Central memory CD8-positive, alpha-beta T cell (primary cell): Measurements from ENCODE around the gene TFEC.

Experiments used
- ATAC-seq: fragments of 150-1000 bp; cut with Tn5 transposase; replicated peaks from 2 replicates; pipeline ENCODE4 v1.10.0; 2022; ENCODE audit warnings: mild to moderate bottlenecking, moderate FRiP score, moderate number of reproducible peaks; ENCODE audit not compliant: poor library complexity, severe bottlenecking; ENCODE audit errors: extremely low read depth
- DNase-seq, 2 donors: peaks; one replicate each; pipeline ENCODE4 v3.0.0; 2021; ENCODE audit warnings: low spot score in 2 of 2
- H3K27ac Mint-ChIP-seq: one replicate; pipeline ENCODE4 v1.8.0; 2022; ENCODE audit warnings: low read depth, mild to moderate bottlenecking, moderate library complexity, mixed read lengths
- H3K27me3 Mint-ChIP-seq: one replicate; pipeline ENCODE4 v1.8.0; 2022; ENCODE audit warnings: mixed read lengths
- H3K36me3 Mint-ChIP-seq: one replicate; pipeline ENCODE4 v1.8.0; 2022; ENCODE audit warnings: mild to moderate bottlenecking, moderate library complexity, mixed read lengths; ENCODE audit not compliant: insufficient read depth
- H3K4me1 Mint-ChIP-seq: one replicate; pipeline ENCODE4 v1.8.0; 2022; ENCODE audit warnings: mixed read lengths
- H3K4me3 Mint-ChIP-seq: one replicate; pipeline ENCODE4 v1.8.0; 2022; ENCODE audit warnings: mild to moderate bottlenecking, moderate library complexity, mixed read lengths
- H3K9me3 Mint-ChIP-seq: one replicate; pipeline ENCODE4 v1.8.0; 2022; ENCODE audit warnings: mixed read lengths

The TFEC gene

GRCh38 chr7:115976651-115977050, 53.9 kb downstream of the TFEC start:
- Mint-ChIP-seq H3K27ac (no peak overlapping the region), H3K9me3 (no peaks in the 10 kb centered on the region), H3K4me3 (no peak overlapping the region), H3K27me3 (no peaks in the 10 kb centered on the region), H3K36me3 (no peaks in the 10 kb centered on the region), H3K4me1 (no peaks in the 10 kb centered on the region)
- DNase-seq, result no peak
- no peak for ATAC-seq

DNA sequence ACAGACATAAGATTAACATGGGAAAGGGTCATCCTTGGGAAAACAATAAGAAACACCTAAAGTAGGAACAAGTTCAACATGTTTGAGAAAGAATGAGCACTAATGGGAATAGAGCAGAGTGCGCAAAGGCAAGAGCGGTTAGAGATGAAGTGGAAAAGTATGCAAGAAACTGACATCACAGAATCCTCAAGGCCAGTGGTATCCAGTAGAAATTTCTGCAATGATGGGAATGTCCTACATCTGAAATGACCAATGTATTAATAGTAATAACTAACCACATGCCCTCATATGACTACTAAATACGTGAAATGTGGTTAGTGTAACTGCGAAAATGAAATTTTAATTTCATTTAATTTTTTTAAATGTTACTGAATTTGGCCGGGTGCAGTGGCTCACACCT, 54.8 kb downstream of the TFEC start:
- no peaks in the 10 kb centered on the region for H3K9me3 Mint-ChIP-seq
- no peaks in the 10 kb centered on the region for H3K36me3 Mint-ChIP-seq
- H3K4me3 Mint-ChIP-seq, result no peak overlapping the region
- ATAC-seq, result no peak
- no peak overlapping the region for H3K27ac Mint-ChIP-seq
- no peak for DNase-seq
- H3K27me3 Mint-ChIP-seq, result no peaks in the 10 kb centered on the region
- H3K4me1 Mint-ChIP-seq, result no peaks in the 10 kb centered on the region

GRCh38 chr7:115973406-115973805, 57.2 kb downstream of the TFEC start:
- H3K27me3 Mint-ChIP-seq, result no peaks in the 10 kb centered on the region
- no peaks in the 10 kb centered on the region for H3K36me3 Mint-ChIP-seq

DNA sequence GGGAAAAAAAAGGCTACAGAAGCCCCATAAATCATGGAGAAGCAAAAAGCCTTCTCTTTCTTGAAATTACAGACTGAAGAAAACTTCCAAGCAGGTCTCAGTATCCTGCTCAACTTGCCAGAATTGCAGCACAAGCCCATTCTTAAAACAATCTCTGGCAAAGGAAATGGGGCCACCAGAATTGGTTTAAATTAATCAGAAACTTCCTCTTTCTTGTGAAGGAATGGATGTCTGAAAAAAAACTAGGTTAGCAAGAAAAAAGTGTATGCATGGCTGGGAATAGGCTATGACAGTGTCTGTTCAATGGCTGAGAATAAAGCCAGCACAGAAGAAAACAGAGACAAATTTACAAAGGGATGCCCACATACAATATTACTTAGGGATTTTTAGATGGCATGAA, 59.1 kb downstream of the TFEC start:
- Mint-ChIP-seq H3K36me3 (no peaks in the 10 kb centered on the region), H3K4me1 (no peaks in the 10 kb centered on the region), H3K9me3 (no peaks in the 10 kb centered on the region), H3K27ac (no peak overlapping the region), H3K4me3 (no peak overlapping the region), H3K27me3 (no peaks in the 10 kb centered on the region)
- DNase-seq, result no peak
- no peak for ATAC-seq

More at GRCh38 chr7:115973406-115973805, 57.2 kb downstream of the TFEC start:
- Mint-ChIP-seq H3K4me1 (no peaks in the 10 kb centered on the region), H3K9me3 (no peaks in the 10 kb centered on the region), H3K4me3 (no peak overlapping the region), H3K27ac (no peak overlapping the region)
- DNase-seq (no peak), ATAC-seq (no peak)

GRCh38 chr7:115968596-115968995, 62.0 kb downstream of the TFEC start:
- Mint-ChIP-seq H3K4me1 (no peaks in the 10 kb centered on the region), H3K27me3 (no peaks in the 10 kb centered on the region), H3K9me3 (no peaks in the 10 kb centered on the region), H3K4me3 (no peak overlapping the region), H3K36me3 (no peaks in the 10 kb centered on the region), H3K27ac (no peak overlapping the region)
- DNase-seq, result no peak
- ATAC-seq, result no peak

DNA sequence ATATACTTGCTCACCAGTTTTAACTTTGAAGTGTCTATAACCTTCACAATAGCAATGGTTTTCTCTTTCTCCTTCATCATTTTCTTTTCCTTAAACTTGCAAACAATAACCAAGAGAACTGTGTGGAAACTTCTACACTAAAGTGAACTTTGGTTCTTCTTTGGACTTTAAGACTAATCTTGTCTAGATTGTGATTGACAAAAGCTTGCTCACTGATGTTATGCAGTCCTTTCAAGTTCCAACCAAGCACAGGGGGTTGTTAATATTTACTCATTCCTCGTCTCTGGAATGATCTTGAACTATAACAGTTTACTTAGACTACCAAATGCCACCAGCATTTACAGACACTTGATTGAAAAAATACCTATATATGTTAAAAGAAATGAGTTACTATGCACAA, 62.4 kb downstream of the TFEC start:
- no peak overlapping the region for H3K27ac Mint-ChIP-seq
- H3K27me3 Mint-ChIP-seq, result no peaks in the 10 kb centered on the region
- ATAC-seq (no peak), DNase-seq (no peak)
- no peaks in the 10 kb centered on the region for H3K4me1 Mint-ChIP-seq
- H3K9me3 Mint-ChIP-seq, result no peaks in the 10 kb centered on the region
- no peaks in the 10 kb centered on the region for H3K36me3 Mint-ChIP-seq
- no peak overlapping the region for H3K4me3 Mint-ChIP-seq

DNA sequence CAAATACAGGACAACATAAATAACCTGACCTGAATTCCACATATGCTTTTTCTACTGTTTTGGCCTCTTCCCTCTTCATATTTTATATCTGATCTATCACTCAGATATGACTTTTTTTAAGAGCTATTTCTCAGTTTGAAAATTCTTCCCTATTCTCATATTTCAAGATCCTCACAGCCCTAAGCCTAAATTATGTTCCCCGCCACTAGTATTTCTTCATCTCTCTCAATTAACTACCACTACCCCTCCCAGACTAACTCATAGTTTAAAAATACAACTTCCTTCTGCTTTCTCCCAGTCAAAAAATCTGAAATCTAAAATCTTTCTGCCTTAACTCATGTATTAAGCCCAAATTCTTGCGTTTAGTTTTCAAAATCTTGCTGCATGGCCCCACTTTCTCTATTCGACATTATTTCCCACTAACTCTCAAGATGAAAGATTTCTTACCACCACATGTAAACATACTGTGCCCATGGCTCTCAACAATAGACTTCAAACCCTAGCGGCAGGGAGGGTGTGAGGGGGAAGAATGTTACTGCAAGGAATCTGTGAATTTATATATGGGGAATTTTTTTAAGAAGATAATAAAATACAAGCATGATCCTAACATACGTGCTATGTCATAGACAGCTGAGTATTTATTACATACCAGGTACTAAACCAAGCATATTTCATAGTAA, 64.6 kb downstream of the TFEC start:
- no peak for ATAC-seq

DNA sequence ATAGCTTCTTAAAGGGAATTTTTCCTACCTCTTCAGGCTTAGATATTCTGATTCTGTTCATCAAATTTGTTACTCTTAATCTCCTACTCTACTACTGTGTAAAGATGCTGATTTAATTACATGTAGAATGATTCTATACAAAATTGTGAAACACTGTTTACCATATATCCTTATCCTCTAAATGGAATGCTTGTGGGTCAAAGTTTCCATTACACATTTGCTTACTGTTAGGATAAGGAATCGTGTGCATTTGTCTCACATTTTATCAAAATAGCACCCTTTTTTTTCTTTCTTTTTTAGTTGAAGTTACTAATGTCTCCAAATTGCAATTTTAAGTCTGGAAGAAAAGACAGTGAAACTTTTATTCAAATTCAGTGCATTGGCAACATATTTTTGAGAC, 65.3 kb downstream of the TFEC start:
- Mint-ChIP-seq H3K4me3 (no peak overlapping the region), H3K36me3 (no peaks in the 10 kb centered on the region), H3K27me3 (no peaks in the 10 kb centered on the region), H3K4me1 (no peaks in the 10 kb centered on the region), H3K9me3 (no peaks in the 10 kb centered on the region), H3K27ac (no peak overlapping the region)
- ATAC-seq, result no peak
- DNase-seq, result no peak

More for the DNA sequence above, 64.6 kb downstream of the TFEC start:
- H3K36me3 Mint-ChIP-seq, result no peaks in the 10 kb centered on the region
- no peaks in the 10 kb centered on the region for H3K4me1 Mint-ChIP-seq
- H3K9me3 Mint-ChIP-seq, result no peaks in the 10 kb centered on the region
- no peak overlapping the region for H3K27ac Mint-ChIP-seq
- H3K4me3 Mint-ChIP-seq, result no peak overlapping the region
- no peaks in the 10 kb centered on the region for H3K27me3 Mint-ChIP-seq
- no peak for DNase-seq

DNA sequence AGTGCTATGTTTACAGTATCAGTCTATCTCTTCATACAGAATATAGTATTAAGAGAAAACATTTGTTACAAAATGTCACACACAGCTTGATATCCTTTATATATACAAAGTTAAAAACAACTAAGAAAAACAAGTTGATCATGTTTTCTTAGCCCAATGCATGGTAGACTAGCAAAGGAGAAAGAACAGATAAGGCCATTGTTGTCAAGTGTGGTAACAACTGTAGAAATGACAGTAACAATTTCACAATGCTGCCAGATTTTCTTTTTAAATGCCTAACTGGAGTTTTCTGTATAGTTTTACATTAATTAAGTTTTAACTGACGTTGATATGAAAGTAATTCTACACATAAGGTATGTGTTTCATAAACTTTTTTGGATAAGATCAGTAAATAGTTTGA, 65.8 kb downstream of the TFEC start:
- DNase-seq (no peak), ATAC-seq (no peak)
- H3K9me3 Mint-ChIP-seq, result no peaks in the 10 kb centered on the region
- H3K4me1 Mint-ChIP-seq, result no peaks in the 10 kb centered on the region
- no peaks in the 10 kb centered on the region for H3K36me3 Mint-ChIP-seq
- H3K4me3 Mint-ChIP-seq, result no peak overlapping the region
- H3K27me3 Mint-ChIP-seq, result no peaks in the 10 kb centered on the region
- no peak overlapping the region for H3K27ac Mint-ChIP-seq

DNA sequence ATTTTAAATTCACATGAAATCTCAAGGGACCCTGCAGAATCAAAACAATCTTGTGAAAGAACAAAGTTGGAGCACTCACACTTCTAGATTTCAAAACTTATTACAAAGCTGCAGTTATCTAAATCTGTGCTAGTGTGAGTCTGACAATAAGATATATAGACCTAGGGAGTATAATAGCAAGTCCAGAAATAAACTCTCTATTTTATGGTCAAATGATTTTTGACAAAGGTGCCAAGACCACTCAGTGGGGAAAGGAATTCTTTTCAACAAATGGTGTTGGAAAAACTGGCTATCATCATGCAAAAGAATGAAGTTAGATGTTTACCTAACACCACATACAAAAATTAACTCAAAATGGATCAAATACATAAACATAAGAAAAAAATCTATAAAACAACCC, 68.2 kb downstream of the TFEC start:
- Mint-ChIP-seq H3K4me1 (no peaks in the 10 kb centered on the region), H3K36me3 (no peaks in the 10 kb centered on the region), H3K27me3 (no peaks in the 10 kb centered on the region), H3K27ac (no peak overlapping the region), H3K4me3 (no peak overlapping the region), H3K9me3 (no peaks in the 10 kb centered on the region)
- DNase-seq (no peak), ATAC-seq (no peak)

DNA sequence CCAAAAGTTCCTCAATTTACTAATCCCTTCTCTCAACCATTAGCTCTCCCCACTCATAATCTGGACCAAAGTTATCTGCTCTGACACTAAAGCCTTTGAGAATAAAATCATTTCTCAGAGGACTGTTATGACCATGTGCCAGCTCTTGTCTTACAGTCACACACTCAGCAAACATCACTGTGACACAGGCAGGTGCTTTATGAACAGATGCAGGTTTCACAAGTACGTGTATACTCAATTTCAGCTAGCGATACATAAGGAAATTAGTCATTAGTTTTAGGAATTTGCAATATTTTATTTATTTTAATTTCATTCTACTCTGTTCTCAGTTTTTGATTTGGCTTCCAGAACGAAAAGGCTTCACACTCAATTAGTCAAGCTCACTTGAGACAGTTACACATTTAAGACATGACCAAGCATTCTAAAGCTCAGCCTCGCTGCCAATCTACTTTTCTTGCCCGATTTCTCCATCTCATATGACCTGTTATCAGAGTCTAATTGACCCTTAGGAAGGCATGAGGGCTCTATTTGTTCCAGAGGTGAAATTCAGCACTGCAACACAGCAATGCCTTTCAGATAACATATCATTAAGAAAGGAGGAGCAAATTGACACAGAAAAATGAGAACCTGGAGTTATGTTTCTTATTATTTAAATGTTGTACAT, 76.8 kb downstream of the TFEC start:
- no peaks in the 10 kb centered on the region for H3K36me3 Mint-ChIP-seq
- H3K27ac Mint-ChIP-seq, result no peak overlapping the region
- H3K4me3 Mint-ChIP-seq, result no peak overlapping the region
- DNase-seq (no peak), ATAC-seq (no peak)
- H3K27me3 Mint-ChIP-seq, result no peaks in the 10 kb centered on the region
- no peaks in the 10 kb centered on the region for H3K9me3 Mint-ChIP-seq
- H3K4me1 Mint-ChIP-seq, result no peaks in the 10 kb centered on the region

DNA sequence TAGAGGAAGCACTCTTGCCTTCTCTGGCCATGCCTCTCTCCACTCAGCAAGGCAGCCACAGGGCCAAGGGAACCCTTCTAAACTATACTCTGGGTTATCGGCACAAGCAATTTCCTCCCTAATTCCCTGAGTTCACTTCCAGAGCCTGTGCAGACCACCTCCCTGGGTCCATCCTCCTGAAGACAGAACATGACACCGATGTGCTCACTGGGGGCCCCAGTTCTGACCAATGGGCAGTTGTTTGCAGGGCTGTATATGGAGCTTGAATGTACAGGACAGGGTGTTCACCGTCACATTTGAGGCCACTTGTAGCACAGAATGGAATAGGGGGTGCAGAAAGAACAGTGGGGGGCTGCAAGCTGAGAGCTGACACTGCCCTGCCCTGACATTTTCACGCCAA, 77.7 kb downstream of the TFEC start:
- ATAC-seq, result no peak
- Mint-ChIP-seq H3K27me3 (no peaks in the 10 kb centered on the region), H3K9me3 (no peaks in the 10 kb centered on the region), H3K4me3 (no peak overlapping the region), H3K36me3 (no peaks in the 10 kb centered on the region), H3K4me1 (no peaks in the 10 kb centered on the region), H3K27ac (no peak overlapping the region)
- no peak for DNase-seq

GRCh38 chr7:115951547-115951946, 79.0 kb downstream of the TFEC start:
- Mint-ChIP-seq H3K4me1 (no peaks in the 10 kb centered on the region), H3K27me3 (no peaks in the 10 kb centered on the region)
- no peak for DNase-seq

More at GRCh38 chr7:115951547-115951946, 79.0 kb downstream of the TFEC start:
- Mint-ChIP-seq H3K36me3 (no peaks in the 10 kb centered on the region), H3K27ac (no peak overlapping the region), H3K4me3 (no peak overlapping the region), H3K9me3 (no peaks in the 10 kb centered on the region)
- no peak for ATAC-seq
